Measurements from ENCODE around the gene MTUS2.
"Not testable (repeated sequence)": the region's sequence is repeated elsewhere in the genome, so short reads cannot be mapped to it uniquely, and the experiment has no call there.

MTUS2 gene

GRCh38 chr13:29162638-29163235 lies 342.6 kb downstream of the MTUS2 start:
- DNase-seq (ENCODE audit: low read depth, low spot score) = no peak

- no peak for DNase-seq (ENCODE audit: low read depth, low spot score)
Measured at GRCh38 chr13:29164116-29164515, 344.0 kb downstream of the MTUS2 start.

GRCh38 chr13:29165216-29165615 lies 345.1 kb downstream of the MTUS2 start:
- no peak for DNase-seq (ENCODE audit: low read depth, low spot score)

- DNase-seq (ENCODE audit: low read depth, low spot score) = no peak
Measured at GRCh38 chr13:29165840-29166239, 345.7 kb downstream of the MTUS2 start.

GRCh38 chr13:29170436-29171082 lies 350.4 kb downstream of the MTUS2 start:
- no peak for DNase-seq (ENCODE audit: low read depth, low spot score)

- DNase-seq (ENCODE audit: low read depth, low spot score) = no peak
Measured at GRCh38 chr13:29171244-29171643, 351.1 kb downstream of the MTUS2 start.

GRCh38 chr13:29174093-29174492 lies 354.0 kb downstream of the MTUS2 start:
- no peak for DNase-seq (ENCODE audit: low read depth, low spot score)

- no peak for DNase-seq (ENCODE audit: low read depth, low spot score)
Measured at GRCh38 chr13:29175250-29175873, 355.2 kb downstream of the MTUS2 start.

GRCh38 chr13:29180055-29180454 lies 359.9 kb downstream of the MTUS2 start:
- DNase-seq (ENCODE audit: low read depth, low spot score) = no peak

- no peak for DNase-seq (ENCODE audit: low read depth, low spot score)
Measured at GRCh38 chr13:29182216-29182615, 362.1 kb downstream of the MTUS2 start.

- DNase-seq (ENCODE audit: low read depth, low spot score) = no peak
Measured at GRCh38 chr13:29185926-29186325, 365.8 kb downstream of the MTUS2 start.

- no peak for DNase-seq (ENCODE audit: low read depth, low spot score)
Measured at GRCh38 chr13:29187584-29187983, 367.4 kb downstream of the MTUS2 start.

- no peak for DNase-seq (ENCODE audit: low read depth, low spot score)
Measured at GRCh38 chr13:29190298-29190697, 370.2 kb downstream of the MTUS2 start.

GRCh38 chr13:29193083-29193482 lies 372.9 kb downstream of the MTUS2 start:
- DNase-seq (ENCODE audit: low read depth, low spot score) = no peak

- DNase-seq (ENCODE audit: low read depth, low spot score) = no peak
Measured at GRCh38 chr13:29195456-29195855, 375.3 kb downstream of the MTUS2 start.

GRCh38 chr13:29196409-29197074 lies 376.4 kb downstream of the MTUS2 start:
- DNase-seq (ENCODE audit: low read depth, low spot score) = no peak

GRCh38 chr13:29202753-29203152 lies 382.6 kb downstream of the MTUS2 start:
- DNase-seq (ENCODE audit: low read depth, low spot score) = not testable (repeated sequence)

- DNase-seq (ENCODE audit: low read depth, low spot score) = no peak
Measured at GRCh38 chr13:29204651-29205050, 384.5 kb downstream of the MTUS2 start.

- DNase-seq (ENCODE audit: low read depth, low spot score) = no peak
Measured at GRCh38 chr13:29210676-29211075, 390.5 kb downstream of the MTUS2 start.

- not testable (repeated sequence) for DNase-seq (ENCODE audit: low read depth, low spot score)
Measured at GRCh38 chr13:29211162-29211561, 391.0 kb downstream of the MTUS2 start.

GRCh38 chr13:29222458-29222857 lies 402.3 kb downstream of the MTUS2 start:
- no peak for DNase-seq (ENCODE audit: low read depth, low spot score)

GRCh38 chr13:29224206-29224605 lies 404.1 kb downstream of the MTUS2 start:
- DNase-seq (ENCODE audit: low read depth, low spot score) = no peak

GRCh38 chr13:29227576-29227975 lies 407.4 kb downstream of the MTUS2 start:
- DNase-seq (ENCODE audit: low read depth, low spot score) = no peak
